ENCODE measurements around the gene ALDH7A1.
"Not testable (repeated sequence)": the region's sequence is repeated elsewhere in the genome, so short reads cannot be mapped to it uniquely, and the experiment has no call there.

ALDH7A1 gene

DNA sequence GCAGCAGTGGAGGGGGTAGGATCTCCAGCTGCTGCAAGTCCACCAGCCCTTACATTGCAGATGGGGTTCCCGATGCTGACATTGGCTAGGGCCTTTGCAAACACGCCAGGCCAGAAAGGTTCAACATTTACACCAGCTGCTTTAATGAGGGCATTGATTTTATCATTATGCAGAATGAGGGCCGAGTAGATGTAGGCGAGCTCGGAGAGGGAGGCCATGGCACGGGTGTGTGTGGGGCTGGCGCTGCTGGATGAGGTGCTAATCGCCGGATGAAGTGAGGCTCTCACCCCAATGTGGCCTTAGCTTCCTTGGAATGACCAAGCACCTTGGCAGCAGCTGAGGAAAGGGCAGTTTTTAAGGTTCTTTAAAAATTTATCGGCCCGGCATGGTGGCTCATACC is 33.1 kb upstream of the ALDH7A1 start:
- DNase-seq (ENCODE audit: insufficient read length, low spot score) (no peak), FAIRE-seq (no peak)
- TF ChIP-seq, protein P1, sequence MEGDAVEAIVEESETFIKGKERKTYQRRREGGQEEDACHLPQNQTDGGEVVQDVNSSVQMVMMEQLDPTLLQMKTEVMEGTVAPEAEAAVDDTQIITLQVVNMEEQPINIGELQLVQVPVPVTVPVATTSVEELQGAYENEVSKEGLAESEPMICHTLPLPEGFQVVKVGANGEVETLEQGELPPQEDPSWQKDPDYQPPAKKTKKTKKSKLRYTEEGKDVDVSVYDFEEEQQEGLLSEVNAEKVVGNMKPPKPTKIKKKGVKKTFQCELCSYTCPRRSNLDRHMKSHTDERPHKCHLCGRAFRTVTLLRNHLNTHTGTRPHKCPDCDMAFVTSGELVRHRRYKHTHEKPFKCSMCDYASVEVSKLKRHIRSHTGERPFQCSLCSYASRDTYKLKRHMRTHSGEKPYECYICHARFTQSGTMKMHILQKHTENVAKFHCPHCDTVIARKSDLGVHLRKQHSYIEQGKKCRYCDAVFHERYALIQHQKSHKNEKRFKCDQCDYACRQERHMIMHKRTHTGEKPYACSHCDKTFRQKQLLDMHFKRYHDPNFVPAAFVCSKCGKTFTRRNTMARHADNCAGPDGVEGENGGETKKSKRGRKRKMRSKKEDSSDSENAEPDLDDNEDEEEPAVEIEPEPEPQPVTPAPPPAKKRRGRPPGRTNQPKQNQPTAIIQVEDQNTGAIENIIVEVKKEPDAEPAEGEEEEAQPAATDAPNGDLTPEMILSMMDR (IDR thresholded peaks at IDR 0.05; ENCODE audit: insufficient read depth, missing control alignments): no peak

DNA sequence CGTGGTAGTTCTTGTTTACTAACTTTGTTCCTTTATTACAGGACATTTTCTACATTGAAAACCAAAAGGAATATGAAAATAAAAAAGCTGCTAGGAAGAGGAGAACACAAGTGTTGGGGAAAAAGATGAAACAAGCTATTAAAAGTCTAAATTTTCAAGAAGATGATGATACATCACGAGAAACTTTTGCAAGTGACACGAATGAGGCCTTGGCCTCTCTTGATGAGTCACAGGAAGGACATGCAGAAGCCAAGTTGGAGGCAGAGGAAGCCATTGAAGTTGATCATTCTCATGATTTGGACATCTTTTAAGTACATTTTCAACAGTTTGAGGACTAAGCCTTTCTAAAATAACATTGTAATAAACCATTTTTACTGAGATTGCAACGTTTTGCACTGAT is 29.5 kb upstream of the ALDH7A1 start:
- no peak for FAIRE-seq
- TF ChIP-seq, protein P1 (IDR thresholded peaks at IDR 0.05; ENCODE audit: insufficient read depth, missing control alignments): no peak
- no peak for DNase-seq (ENCODE audit: insufficient read length, low spot score)

DNA sequence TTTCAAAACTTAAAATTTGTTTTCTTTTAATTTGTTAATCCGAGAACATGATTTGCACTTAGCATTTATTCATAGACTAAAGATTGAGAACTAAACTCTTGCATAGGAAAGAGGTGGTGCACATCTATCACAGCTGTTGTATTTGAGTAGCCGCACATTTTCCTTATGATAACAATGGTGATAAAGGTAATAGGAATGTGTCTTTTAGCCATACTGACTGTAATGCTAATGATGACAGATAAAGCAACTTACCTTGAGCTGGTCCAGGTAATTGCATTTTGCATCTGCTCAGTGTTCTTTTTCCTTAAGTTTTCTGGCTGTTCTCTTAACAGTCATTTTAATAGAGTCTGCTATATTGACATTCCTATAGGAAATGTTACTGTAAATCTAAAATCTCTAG is 24.8 kb upstream of the ALDH7A1 start:
- no peak for DNase-seq (ENCODE audit: insufficient read length, low spot score)
- TF ChIP-seq, protein P1 (IDR thresholded peaks at IDR 0.05; ENCODE audit: insufficient read depth, missing control alignments): no peak
- FAIRE-seq: no peak

DNA sequence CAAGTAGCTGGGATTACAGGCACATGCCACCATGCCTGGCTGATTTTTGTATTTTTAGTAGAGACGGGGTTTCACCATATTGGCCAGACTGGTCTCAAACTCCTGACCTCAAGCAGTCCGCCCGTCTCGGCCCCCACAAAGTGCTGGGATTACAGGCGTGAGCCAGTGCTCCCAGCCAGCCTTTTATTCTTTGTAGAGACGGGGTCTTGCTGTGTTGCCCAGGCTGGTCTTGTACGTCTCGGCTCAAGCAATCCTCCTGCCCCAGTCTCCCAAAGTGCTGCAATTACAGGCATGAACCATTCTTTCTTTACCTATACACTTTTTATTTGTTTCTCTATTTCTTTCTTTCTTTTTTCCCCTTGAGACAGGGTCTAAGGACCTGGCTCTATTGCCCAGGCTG is 22.6 kb upstream of the ALDH7A1 start:
- FAIRE-seq: not testable (repeated sequence)

DNA sequence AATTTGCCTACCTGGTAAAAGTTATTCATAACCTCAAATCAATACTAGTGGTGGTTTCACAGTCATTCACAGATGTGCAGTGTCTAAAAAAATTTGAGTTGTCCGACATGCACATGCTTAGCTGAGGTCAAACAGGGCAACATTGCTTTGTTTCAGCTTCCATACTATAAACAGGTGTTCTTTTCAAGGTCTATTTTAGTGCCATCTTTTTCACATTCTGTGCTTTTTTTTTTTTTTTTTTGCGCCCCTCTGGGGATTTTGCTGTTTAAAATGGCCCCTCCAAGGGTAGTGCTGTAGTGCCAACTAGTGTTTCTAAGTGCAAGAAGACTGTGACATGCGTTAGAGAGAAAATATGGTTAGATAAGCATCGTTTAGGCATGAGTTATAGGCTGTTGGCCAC is 20.3 kb upstream of the ALDH7A1 start:
- DNase-seq (ENCODE audit: insufficient read length, low spot score): no peak
- no peak for FAIRE-seq
- TF ChIP-seq, protein P1 (IDR thresholded peaks at IDR 0.05; ENCODE audit: insufficient read depth, missing control alignments): no peak

More for the DNA sequence above, 22.6 kb upstream of the ALDH7A1 start:
- not testable (repeated sequence) for DNase-seq (ENCODE audit: insufficient read length, low spot score)

DNA sequence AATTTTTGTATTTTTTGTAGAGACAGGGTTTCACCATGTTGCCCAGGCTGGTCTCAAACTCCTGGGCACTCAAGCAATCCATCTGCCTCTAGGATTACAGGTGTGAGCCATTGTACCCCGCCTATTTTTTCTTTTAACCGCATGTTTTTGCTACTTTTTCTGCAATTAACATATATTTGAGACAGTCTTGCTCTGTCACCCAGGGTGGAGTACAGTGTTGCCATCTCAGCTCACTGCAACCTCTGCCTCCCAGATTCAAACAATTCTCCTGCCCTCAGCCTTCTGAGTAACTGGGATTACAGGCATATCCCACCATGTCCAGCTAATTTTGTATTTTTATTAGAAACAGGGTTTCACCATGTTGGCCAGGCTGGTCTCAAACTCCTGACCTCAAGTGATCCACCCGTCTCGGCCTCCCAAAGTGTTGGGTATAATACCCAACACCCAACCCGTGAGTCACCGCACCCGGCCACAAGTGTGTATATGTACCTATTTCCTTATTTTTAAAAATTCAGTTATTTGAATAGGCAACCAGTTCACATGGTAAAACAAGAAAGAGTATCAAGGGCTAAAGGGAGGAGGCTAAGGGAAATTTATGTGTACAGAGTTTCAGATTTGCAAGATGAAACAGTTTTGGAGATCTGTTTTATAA is 19.0 kb upstream of the ALDH7A1 start:
- TF ChIP-seq, protein P1 (IDR thresholded peaks at IDR 0.05; ENCODE audit: insufficient read depth, missing control alignments): no peak
- DNase-seq (ENCODE audit: insufficient read length, low spot score) (no peak), FAIRE-seq (no peak)

DNA sequence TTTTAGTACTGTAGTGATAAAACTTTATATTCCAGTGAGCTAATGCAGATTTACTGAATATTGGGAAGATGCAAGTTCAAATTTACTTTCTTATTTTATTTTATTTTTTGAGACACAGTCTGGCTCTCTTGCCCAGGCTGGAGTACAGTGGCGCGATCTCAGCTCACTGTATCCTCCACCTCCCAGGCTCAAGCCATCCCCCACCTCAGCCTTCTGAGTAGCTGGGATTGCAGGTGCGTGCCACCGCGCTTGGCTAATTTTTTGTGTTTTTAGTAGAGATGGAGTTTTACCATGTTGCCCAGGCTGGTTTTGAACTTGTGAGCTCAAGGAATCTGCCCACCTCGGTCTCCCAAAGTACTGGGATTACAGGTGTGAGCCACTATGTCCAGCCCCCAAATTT is 15.6 kb upstream of the ALDH7A1 start:
- TF ChIP-seq, protein P1 (IDR thresholded peaks at IDR 0.05; ENCODE audit: insufficient read depth, missing control alignments): no peak
- FAIRE-seq (no peak), DNase-seq (ENCODE audit: insufficient read length, low spot score) (no peak)

DNA sequence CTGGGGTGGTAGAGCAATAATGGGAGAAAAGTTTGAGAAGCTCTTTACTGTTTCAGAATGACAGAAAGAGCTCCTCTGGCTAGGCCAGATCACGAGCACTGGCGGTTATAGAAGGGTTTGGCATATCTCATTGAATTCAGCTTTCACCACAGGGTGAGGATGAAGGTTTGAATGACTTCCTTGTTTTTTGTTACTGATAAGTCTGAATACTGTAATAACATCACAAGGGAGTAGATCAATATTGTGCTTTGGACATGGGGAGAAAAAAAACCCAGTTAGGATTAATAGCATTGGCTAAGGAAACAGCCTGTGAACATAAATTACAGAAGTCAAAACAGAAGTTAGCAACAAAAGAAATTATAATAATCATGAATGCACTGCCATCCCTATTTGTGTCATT is 15.1 kb upstream of the ALDH7A1 start:
- no peak for FAIRE-seq
- TF ChIP-seq, protein P1 (IDR thresholded peaks at IDR 0.05; ENCODE audit: insufficient read depth, missing control alignments): no peak
- DNase-seq (ENCODE audit: insufficient read length, low spot score): no peak

All from D721Med (cell line).